Loucy (cell line): ENCODE measurements around the gene TARS2.

Source experiments
- CTCF ChIP-seq: fragments of 200-600 bp; sonication (generic); conservative IDR thresholded peaks from 2 replicates; pipeline ENCODE4 v1.5.1; 2014; ENCODE audit warnings: mild to moderate bottlenecking, antibody characterized with exemption, low read length
- EZH2phosphoT487 ChIP-seq: fragments of 200-600 bp; IDR thresholded peaks from 2 replicates; pipeline ENCODE4 v1.6.1; 2018; ENCODE audit warnings: antibody characterized with exemption, mild to moderate bottlenecking, moderate library complexity, borderline replicate concordance

DNA sequence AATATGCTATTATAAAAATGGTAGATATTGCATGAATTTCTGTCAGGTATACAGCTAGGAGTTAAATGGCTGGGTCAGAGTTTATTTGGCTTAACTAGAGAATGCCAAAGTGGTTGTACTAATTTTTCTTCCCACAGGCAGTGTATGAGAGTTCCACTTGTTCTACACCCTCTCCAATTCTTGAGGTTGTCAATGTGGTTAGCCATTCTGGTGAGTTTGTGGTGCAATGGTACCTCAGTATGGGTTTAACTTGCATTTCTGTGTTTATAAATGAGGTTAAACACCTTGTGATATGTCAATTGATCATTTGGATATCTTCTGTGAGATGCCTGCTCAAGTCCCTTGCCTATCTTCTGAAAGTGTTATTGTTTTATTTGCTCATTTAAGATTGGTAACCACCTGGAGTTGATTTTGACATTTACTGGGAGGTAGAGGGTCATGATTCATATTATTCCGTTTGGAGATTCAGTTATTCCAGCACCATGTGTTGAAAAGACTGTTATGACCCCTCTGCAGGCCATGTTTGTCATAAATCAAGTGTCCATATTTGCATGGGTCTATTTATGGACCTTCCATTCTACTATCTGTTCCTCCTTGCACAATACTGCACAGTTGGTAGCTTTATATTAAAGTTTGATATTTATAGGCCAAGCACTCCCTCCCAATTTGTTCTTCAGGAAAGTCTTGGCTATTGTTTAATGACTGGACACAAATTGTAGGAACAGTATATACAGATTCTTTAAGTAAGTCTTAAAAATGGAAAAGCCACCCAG is 34.2 kb downstream of the TARS2 start:
- TF ChIP-seq CTCF (no peak), EZH2phosphoT487 (no peak)
